Measurements from ENCODE around the gene PTPN13.

Gene PTPN13, protein sequence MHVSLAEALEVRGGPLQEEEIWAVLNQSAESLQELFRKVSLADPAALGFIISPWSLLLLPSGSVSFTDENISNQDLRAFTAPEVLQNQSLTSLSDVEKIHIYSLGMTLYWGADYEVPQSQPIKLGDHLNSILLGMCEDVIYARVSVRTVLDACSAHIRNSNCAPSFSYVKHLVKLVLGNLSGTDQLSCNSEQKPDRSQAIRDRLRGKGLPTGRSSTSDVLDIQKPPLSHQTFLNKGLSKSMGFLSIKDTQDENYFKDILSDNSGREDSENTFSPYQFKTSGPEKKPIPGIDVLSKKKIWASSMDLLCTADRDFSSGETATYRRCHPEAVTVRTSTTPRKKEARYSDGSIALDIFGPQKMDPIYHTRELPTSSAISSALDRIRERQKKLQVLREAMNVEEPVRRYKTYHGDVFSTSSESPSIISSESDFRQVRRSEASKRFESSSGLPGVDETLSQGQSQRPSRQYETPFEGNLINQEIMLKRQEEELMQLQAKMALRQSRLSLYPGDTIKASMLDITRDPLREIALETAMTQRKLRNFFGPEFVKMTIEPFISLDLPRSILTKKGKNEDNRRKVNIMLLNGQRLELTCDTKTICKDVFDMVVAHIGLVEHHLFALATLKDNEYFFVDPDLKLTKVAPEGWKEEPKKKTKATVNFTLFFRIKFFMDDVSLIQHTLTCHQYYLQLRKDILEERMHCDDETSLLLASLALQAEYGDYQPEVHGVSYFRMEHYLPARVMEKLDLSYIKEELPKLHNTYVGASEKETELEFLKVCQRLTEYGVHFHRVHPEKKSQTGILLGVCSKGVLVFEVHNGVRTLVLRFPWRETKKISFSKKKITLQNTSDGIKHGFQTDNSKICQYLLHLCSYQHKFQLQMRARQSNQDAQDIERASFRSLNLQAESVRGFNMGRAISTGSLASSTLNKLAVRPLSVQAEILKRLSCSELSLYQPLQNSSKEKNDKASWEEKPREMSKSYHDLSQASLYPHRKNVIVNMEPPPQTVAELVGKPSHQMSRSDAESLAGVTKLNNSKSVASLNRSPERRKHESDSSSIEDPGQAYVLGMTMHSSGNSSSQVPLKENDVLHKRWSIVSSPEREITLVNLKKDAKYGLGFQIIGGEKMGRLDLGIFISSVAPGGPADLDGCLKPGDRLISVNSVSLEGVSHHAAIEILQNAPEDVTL (N-terminal part only)

DNA sequence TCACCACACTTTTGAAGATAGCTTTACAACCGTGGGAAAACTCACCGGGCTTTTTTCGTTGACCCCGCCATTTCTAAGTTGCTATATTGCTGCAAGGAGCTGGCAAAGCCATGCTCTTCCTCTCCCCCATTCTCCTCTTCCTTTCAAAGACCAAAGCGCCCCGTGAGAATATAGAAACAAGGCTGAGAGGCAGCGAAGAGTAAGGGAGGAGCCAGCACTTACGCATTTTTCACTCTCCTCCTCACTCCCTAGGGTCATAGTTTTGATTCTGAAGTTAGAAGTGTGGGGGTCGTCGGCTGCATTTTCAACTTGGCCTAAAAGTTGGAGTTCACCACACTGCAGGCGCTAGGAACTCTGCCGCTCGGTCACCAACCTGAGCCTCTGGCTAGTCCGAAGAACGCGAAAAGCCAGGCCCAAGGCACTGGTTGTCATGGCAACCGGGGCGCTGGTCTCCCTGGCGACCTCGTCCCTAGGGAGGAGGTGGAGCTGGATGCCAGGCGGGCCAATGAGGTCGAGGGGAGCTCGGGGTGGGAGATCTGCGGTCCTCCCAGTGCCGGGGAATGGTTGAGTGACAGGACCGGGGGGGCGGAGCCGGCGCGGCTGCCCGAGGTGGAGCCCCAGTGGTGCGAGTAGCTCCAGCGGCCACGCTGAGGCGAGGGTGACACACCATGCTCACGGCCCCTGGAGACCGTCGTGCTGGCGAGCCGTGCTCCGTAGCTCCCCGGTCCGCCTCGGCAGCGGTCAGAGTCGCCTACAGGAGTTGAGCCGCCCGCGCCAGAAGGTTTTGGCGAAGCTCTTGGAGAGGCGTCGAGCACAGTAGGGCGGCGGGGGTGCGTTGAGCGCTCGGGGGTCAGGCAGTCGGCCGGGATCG lies at the start of gene PTPN13:
Gene PTPN13, plus strand, starts transcription at position 628 of the 871 bp plus-strand sequence. CDS start 40,942 bp downstream, outside the sequence.
- DNase-seq, result peak; percentile 92

DNA sequence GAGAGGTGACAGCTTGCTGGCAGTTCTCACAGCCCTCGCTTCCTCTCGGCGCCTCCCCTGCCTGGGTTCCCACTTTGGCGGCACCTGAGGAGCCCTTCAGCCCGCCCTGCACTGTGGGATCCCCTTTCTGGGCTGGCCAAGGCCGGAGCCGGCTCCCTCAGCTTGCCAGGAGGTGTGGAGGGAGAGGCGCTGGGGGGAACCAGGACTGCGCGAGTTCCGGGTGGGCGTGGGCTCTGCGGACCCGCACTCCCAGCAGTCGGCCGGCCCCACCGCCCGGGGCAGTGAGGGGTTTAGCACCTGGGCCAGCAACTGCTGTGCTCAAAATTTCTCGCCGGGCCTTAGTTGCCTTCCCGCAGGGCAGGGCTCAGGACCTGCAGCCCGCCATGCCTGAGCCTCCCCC lies 47.0 kb upstream of the PTPN13 start:
- no peak for DNase-seq

DNA sequence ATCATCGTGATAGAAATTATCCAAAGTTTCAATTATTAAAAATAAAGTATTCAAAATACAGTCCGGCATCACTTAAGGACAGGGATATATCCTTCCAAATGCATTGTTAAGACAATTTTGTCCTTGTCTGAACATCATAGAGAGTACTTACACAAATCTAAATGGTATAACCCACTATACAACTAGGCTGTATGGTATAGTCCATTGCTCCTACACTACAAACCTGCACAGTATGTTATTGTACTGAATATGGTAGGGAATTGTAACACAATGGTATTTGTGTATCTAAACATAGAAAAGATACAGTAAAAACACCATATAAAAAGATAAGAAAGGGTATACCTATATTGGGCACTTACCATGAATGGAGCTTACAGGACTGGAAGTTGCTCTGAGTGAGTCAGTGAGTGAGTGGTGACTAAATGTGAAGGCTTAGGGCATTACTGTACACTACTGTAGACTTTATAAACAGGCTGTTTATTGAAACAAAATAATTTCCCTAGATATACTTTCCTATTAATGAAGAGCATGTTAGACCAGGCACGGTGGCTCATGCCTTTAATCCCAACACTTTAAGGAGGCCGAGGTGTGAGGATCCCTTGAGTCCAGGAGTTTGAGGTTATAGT lies 44.8 kb upstream of the PTPN13 start:
- no peak for DNase-seq

DNA sequence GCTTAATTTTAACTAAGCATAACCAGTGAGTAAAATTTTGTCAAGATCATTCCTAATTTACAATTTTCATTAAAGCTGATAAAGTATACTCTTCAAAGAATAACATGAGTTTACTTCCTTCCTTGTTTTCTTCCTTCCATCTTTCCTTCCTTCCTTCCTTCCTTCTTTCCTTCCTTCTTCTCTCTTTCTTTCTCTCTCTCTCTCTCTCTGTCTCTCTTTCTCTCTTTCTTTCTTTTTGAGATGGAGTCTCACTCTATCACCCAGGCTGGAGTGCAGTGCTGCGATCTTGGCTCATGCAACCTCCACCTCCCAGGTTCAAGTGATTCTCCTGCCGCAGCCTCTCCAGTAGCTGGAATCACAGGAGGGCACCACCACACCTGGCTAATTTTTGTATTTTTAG lies 42.7 kb upstream of the PTPN13 start:
- DNase-seq, result no peak

DNA sequence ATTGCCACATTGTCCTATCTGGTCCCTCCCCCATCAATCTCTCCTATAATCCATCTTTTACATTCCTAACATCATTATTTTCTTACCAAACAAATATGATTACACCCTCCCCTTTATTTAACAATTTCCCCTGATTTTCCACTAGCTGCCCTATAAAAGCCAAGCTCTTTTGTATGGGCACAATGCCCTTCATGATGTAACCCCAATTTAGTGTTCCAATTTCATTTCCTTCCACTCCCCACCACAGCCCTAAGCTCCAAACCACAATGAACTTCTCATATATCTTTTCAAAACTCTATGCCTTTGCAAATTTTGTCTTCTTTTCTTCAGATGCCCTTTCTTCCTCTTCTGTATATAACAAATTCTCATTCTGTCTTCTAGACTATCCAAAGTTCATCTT lies 39.5 kb upstream of the PTPN13 start:
- peak; percentile 68 for DNase-seq

DNA sequence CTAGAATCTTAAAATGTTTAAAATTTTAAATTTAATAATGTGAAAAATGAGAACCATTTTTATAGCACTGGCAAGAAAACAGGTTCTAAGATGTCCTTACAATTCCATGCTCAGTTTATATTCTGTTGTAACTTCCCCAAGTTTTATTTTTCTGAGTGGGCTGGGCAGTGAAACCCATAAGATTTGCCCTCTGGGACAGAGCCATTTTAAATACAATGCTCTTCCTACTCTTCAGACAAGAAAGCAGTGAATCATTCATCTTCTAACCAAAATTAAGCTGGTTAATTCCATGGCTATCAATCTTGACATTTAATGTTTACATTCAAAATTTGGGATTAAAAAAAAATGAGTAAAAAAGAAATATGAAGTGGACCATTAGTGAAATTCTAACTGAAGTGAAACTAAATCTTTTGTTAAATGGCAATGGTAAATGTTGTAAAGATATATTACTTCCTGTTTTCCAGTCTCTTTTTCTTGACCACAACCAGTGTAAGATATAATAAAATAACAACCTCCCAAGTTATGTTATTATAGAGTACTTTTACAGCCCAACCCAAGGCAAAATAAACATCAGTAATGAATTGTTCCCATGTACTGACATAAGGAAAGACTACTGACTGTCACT lies 37.2 kb upstream of the PTPN13 start:
- DNase-seq, result peak; percentile 50

- DNase-seq, result peak; percentile 27
These were observed 36.6 kb upstream of the PTPN13 start for GRCh38 chr4:86557526-86557925.

DNA sequence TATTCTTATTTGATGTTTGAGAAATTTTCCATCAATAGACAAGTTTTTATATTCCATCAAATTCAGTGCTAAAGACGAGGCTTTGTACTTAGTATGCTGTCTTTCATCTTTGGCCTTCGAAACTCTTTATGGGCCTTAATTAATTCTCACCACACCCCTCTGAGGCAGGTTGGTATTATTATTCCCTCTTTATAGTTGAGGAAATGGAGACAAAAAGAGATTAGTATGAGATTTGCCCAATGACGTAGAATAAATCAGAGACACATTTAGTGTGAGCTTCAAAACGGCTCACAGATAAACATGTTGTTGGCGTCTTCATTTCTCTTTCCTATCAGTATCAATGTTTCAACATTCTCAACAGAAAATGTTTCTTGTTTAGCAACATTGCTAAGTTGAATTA lies 35.9 kb upstream of the PTPN13 start:
- no peak for DNase-seq

DNA sequence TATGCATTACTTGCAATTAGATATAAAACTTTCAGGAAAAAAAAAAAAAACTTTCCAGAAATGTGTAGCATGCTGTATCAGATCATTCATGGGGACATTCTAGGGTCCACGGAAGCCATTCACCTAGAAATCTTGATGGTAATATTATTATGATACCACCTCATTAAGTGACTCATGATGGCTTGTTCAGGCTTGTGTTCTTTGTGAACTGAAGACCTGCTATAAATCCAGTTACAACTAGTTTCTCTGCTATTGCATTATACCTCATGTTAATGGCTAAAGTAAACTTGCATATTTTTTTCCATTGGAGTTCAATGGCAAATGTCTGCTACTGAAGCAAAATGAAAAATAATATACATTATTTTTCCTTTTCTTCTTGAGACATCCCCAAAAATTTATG lies 35.3 kb upstream of the PTPN13 start:
- no peak for DNase-seq

GRCh38 chr4:86560447-86560846 lies 33.7 kb upstream of the PTPN13 start:
- DNase-seq, result peak; percentile 21

DNA sequence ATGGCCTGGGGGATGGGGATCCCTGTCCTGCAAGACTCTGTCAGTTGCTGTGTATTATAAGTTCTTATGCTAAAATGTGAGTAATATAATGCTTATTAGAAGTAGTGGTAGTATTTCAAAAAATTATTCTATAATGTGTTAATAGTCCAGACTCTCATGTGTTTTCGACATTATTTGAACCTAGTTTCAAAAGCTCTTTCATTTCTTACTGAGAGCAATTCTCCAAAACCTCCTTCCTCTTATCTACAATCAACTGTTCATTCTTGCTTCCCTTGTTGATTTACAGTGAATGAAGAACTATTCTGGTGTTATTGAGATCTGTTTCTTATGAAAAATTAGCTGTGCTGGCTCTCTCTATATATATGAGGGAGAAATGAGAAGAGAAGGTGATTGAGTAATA lies 32.9 kb upstream of the PTPN13 start:
- DNase-seq, result peak; percentile 58

GRCh38 chr4:86563416-86563815 lies 30.7 kb upstream of the PTPN13 start:
- no peak for DNase-seq

GRCh38 chr4:86564795-86565194 lies 29.3 kb upstream of the PTPN13 start:
- peak; percentile 12 for DNase-seq

DNA sequence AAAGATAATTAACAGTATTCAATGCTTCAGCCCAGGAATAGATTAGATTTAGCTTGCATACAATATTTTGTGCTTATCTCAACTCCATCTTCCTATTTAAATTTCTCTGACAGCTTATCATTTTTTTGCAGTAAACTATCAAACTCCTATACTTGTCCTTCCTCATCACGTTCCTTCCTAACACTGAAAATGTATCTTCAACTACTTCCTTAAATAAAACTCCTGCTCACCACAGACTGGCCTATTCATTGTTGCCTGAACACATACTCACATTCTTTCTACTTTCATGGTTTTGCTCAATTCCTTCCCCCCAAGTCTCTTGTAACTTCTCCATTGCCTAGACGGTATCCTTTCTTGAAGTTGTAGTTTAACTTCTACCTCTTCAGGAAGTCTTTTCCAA lies 28.5 kb upstream of the PTPN13 start:
- peak; percentile 34 for DNase-seq

GRCh38 chr4:86569103-86569870 lies 24.8 kb upstream of the PTPN13 start:
- DNase-seq, result no peak

GRCh38 chr4:86579941-86580340 lies 14.2 kb upstream of the PTPN13 start:
- no peak for DNase-seq

DNA sequence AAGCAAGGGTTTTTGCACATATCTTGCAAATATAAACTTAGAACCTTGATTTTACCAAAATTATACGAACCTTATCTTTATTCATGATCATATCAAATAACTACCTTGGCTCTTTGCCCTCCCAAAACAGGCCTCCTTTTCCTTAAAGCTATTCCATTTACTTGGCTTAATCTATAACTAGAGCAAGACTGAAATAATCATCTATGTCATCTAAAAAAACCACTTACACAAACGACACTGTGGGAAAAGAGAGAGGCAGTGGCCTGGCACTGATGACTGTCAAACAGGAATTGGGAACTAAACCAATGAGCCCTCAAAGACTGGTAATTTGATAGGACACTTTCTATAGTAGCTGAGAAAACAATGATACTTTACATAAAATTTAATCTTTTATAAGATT lies 11.7 kb upstream of the PTPN13 start:
- no peak for DNase-seq

GRCh38 chr4:86586160-86586572 lies 7.9 kb upstream of the PTPN13 start:
- DNase-seq, result peak; percentile 44

- peak; percentile 33 for DNase-seq
These were observed 7.3 kb upstream of the PTPN13 start for GRCh38 chr4:86586626-86587380.
